GM12878 (cell line): Measurements from ENCODE around the gene MPP7. TPM values are rescaled to one million over a fixed set of nuclear protein-coding genes. Genes with fewer than 3 reads are reported as not detected.
A peak's percentile ranks its signal among the peaks of the same experiment; 100 is the strongest.

ENCODE experiments used
- ATAC-seq: fragments of 200-7000 bp; cut with Tn5 transposase; 3 replicates; pipeline ENCODE4 v1.9.1; 2020; ENCODE audit warnings: mild to moderate bottlenecking, moderate library complexity
- Bru-seq: library from RNA; stranded (reverse); fragments of 400-500 nt; gene quantifications from one replicate; lab custom pipeline; 2021; lab: Mats Ljungman, UMichigan
- BruChase-seq, 2 experiments: library from RNA; stranded (reverse); fragments of 400-500 nt; gene quantifications; one replicate each; lab custom pipeline; 2021; lab: Mats Ljungman, UMichigan
- BruUV-seq: library from RNA; stranded (reverse); fragments of 400-500 nt; replicated peaks from 2 replicates; lab custom pipeline; 2021; lab: Mats Ljungman, UMichigan
- CTCF ChIA-PET: fragments of 300-600 bp; sonication (Branson Sonifier 250); formaldehyde crosslinking; extraction: SDS; loops from one replicate; lab custom pipeline; 2021; ENCODE audit warnings: inconsistent platforms; lab: Yijun Ruan, JAX
- POLR2A ChIA-PET: fragments of 350-600 bp; formaldehyde crosslinking; extraction: SDS; loops from one replicate; lab custom pipeline; 2021; ENCODE audit warnings: inconsistent platforms; lab: Charles Lee
- RAD21 ChIA-PET: fragments of 300-600 bp; sonication (Branson Sonifier 250); formaldehyde crosslinking; loops from one replicate; lab custom pipeline; 2023; ENCODE audit warnings: antibody characterized with exemption; ENCODE audit not compliant: unreplicated experiment; lab: Charles Lee
- SMC1A ChIA-PET: fragments of 300-600 bp; sonication (Branson Sonifier 250); formaldehyde crosslinking; loops from one replicate; lab custom pipeline; 2023; ENCODE audit not compliant: unreplicated experiment, uncharacterized antibody; lab: Charles Lee
- DNase-seq: peaks from one replicate; pipeline ENCODE4 v3.0.0-alpha.2; 2011; ENCODE audit warnings: low read depth, low spot score
- FAIRE-seq: peaks from 3 replicates; lab custom pipeline; 2011; peaks lifted over from hg19 to GRCh38; lab: Jason Lieb, UNC
- H2AFZ ChIP-seq: 2 replicates; pipeline ENCODE4 v1.6.0; 2011; ENCODE audit warnings: low read depth, low read length, control low read depth; ENCODE audit not compliant: control insufficient read depth
- H3K27ac ChIP-seq: 2 replicates; pipeline ENCODE4 v1.5.1; 2011; ENCODE audit warnings: control low read depth; ENCODE audit not compliant: control insufficient read depth, insufficient read depth
- H3K27me3 ChIP-seq, 2 experiments: replicated peaks in 1 of 2; 2 replicates each; pipeline versions ENCODE4 v1.6.0 to v1.6.1; 2011; ENCODE audit warnings: low read length in 1 of 2; ENCODE audit not compliant: control insufficient read depth in 2 of 2, insufficient read depth in 2 of 2
- H3K36me3 ChIP-seq, 2 experiments: 2 replicates each; pipeline ENCODE4 v1.5.1; 2011; ENCODE audit warnings: low read length in 1 of 2; ENCODE audit not compliant: control insufficient read depth in 2 of 2, insufficient read depth in 2 of 2
- H3K4me1 ChIP-seq: 2 replicates; pipeline ENCODE4 v1.6.1; 2011; ENCODE audit warnings: mild to moderate bottlenecking, low read length, moderate library complexity, mixed read lengths; ENCODE audit not compliant: control insufficient read depth, insufficient read depth
- H3K4me2 ChIP-seq: 2 replicates; pipeline ENCODE4 v1.6.0; 2011; ENCODE audit warnings: control low read depth; ENCODE audit not compliant: control insufficient read depth, insufficient read depth
- H3K4me3 ChIP-seq: fragments of 200-600 bp; sonication (generic); 2 replicates; pipeline ENCODE4 v1.5.1; 2016
- H3K79me2 ChIP-seq: 2 replicates; pipeline ENCODE4 v1.6.0; 2011; ENCODE audit warnings: low read length; ENCODE audit not compliant: control insufficient read depth, insufficient read depth
- H3K9ac ChIP-seq: 2 replicates; pipeline ENCODE4 v1.8.0; 2011; ENCODE audit warnings: low read length, control low read depth, mixed read lengths; ENCODE audit not compliant: control insufficient read depth, insufficient read depth
- H3K9me3 ChIP-seq: replicated peaks from 3 replicates; pipeline ENCODE4 v1.5.1; 2011; ENCODE audit warnings: mild to moderate bottlenecking, low read length; ENCODE audit not compliant: control insufficient read depth, insufficient read depth
- H4K20me1 ChIP-seq: 2 replicates; pipeline ENCODE4 v1.6.0; 2011; ENCODE audit not compliant: control insufficient read depth, insufficient read depth
- ATF3 ChIP-seq: IDR thresholded peaks from 2 replicates; pipeline ENCODE4 v1.6.1; 2011; ENCODE audit warnings: low read depth, mild to moderate bottlenecking, low read length, moderate library complexity, borderline replicate concordance; ENCODE audit errors: extremely low read depth
- CBFB ChIP-seq: IDR thresholded peaks from 2 replicates; pipeline ENCODE4 v1.6.1; 2016; ENCODE audit warnings: antibody characterized with exemption, low read depth
- CHD1 ChIP-seq: IDR thresholded peaks from 2 replicates; pipeline ENCODE4 v1.6.1; 2012; ENCODE audit warnings: low read depth, low read length, improper control_type of control experiment
- CREB1 ChIP-seq: IDR thresholded peaks from 2 replicates; pipeline ENCODE4 v1.6.1; 2012; ENCODE audit warnings: low read depth, mild to moderate bottlenecking, inconsistent platforms
- GATAD2B ChIP-seq: fragments of 450-650 bp; conservative IDR thresholded peaks from 2 replicates; pipeline ENCODE4 v1.6.1; 2017; ENCODE audit warnings: low read depth, mild to moderate bottlenecking, moderate library complexity
- HDAC6 ChIP-seq: fragments of 200-600 bp; sonication (generic); IDR thresholded peaks from one replicate; pipeline ENCODE4 v1.8.0; 2017; ENCODE audit warnings: antibody characterized with exemption; ENCODE audit not compliant: unreplicated experiment
- IRF4 ChIP-seq: IDR thresholded peaks from 2 replicates; pipeline ENCODE4 v1.6.1; 2011; ENCODE audit warnings: low read depth, low read length
- KAT2A ChIP-seq: conservative IDR thresholded peaks from 2 replicates; pipeline ENCODE4 v1.6.1; 2011; ENCODE audit warnings: low read depth, low read length; ENCODE audit not compliant: control insufficient read depth
- MEF2A ChIP-seq: IDR thresholded peaks from 2 replicates; pipeline ENCODE4 v1.6.1; 2011; ENCODE audit warnings: low read depth, mild to moderate bottlenecking, low read length, moderate library complexity; ENCODE audit not compliant: insufficient read depth
- NFIC ChIP-seq: IDR thresholded peaks from 2 replicates; pipeline ENCODE4 v1.6.1; 2012; ENCODE audit warnings: low read depth, mild to moderate bottlenecking, inconsistent platforms, low read length, moderate library complexity
- NFYB ChIP-seq: IDR thresholded peaks from 2 replicates; pipeline ENCODE4 v1.6.1; 2011; ENCODE audit warnings: low read depth, mild to moderate bottlenecking, low read length, improper control_type of control experiment, moderate library complexity; ENCODE audit not compliant: insufficient read depth
- RCOR1 ChIP-seq: conservative IDR thresholded peaks from 2 replicates; pipeline ENCODE4 v1.6.1; 2012; ENCODE audit warnings: low read depth, low read length, improper control_type of control experiment
- RELA ChIP-seq: fragments of 450-650 bp; IDR thresholded peaks from 2 replicates; pipeline ENCODE4 v1.8.0; 2014; ENCODE audit warnings: borderline replicate concordance; ENCODE audit not compliant: partially characterized antibody
- SMC3 ChIP-seq: IDR thresholded peaks from 2 replicates; pipeline ENCODE4 v1.6.1; 2011; ENCODE audit warnings: low read length, improper control_type of control experiment, borderline replicate concordance
- SREBF1 ChIP-seq: IDR thresholded peaks from 2 replicates; pipeline ENCODE4 v1.6.1; 2012; ENCODE audit warnings: mild to moderate bottlenecking, low read length
- TAF1 ChIP-seq: IDR thresholded peaks from 2 replicates; pipeline ENCODE4 v1.6.1; 2011; ENCODE audit warnings: mild to moderate bottlenecking, low read depth, low read length, borderline replicate concordance
- TBL1XR1 ChIP-seq: IDR thresholded peaks from 2 replicates; pipeline ENCODE4 v1.6.1; 2012; ENCODE audit warnings: low read depth, low read length, improper control_type of control experiment
- YY1 ChIP-seq: IDR thresholded peaks from 2 replicates; pipeline ENCODE4 v1.6.1; 2011; ENCODE audit warnings: low read depth, mild to moderate bottlenecking, low read length
- ZNF207 ChIP-seq: fragments of 450-650 bp; IDR thresholded peaks from 2 replicates; pipeline ENCODE4 v1.6.1; 2014; ENCODE audit warnings: antibody characterized with exemption, mild to moderate bottlenecking, borderline replicate concordance
- ZZZ3 ChIP-seq: IDR thresholded peaks from 2 replicates; pipeline ENCODE4 v1.6.1; 2011; ENCODE audit warnings: low read depth; ENCODE audit not compliant: control insufficient read depth, insufficient read length
- WGBS: methylation state at CpG from one replicate; pipeline ENCODE4 v1.1.6; 2016; ENCODE audit warnings: low lambda C conversion rate; ENCODE audit not compliant: insufficient replicate concordance, insufficient coverage; ENCODE audit errors: missing lambda C conversion rate; 5-methylcytosine and 5-hydroxymethylcytosine counted together
- in situ Hi-C: fragments of 300-500 bp; cut with MboI; formaldehyde crosslinking; loops from 9 replicates; pipeline ENCODE4 v1.14.3; 2018; ENCODE audit warnings: mixed read lengths
- intact Hi-C: fragments of 100-400 bp; cut with micrococcal nuclease; formaldehyde crosslinking; loops from one replicate; pipeline ENCODE4 v1.14.2; 2022; ENCODE audit not compliant: unreplicated experiment
- long read RNA-seq, 2 experiments: library from polyadenylated mRNA; unstranded; transcript quantifications; one replicate each; pipeline ENCODE4 v2.0.0, GENCODE V29; 2019 to 2020
- polyA minus RNA-seq, 3 experiments: library from RNA; depleted of rRNA, polyadenylated mRNA; stranded (reverse); fragments of >200 nt; gene quantifications; 2 replicates each; pipeline ENCODE4 v1.2.3, GENCODE V29; 2011
- polyA plus RNA-seq, 11 experiments: library from polyadenylated mRNA; depleted of rRNA in 4 of 11; unstranded in 6 of 11; stranded (reverse) in 5 of 11; fragments of >200 nt; fragmentation: Nextera tagmentation in 4 of 11; fragmentation: Illumina TruSeq in 1 of 11; extraction: Ambion mirVana in 4 of 11; extraction: Trizol in 1 of 11; gene quantifications; 1 replicate in 1 of 11; 2 replicates in 10 of 11; pipeline versions ENCODE4 v1.2.1 to v1.2.3, GENCODE V29; 2011 to 2016; ENCODE audit warnings: inconsistent platforms in 2 of 11, missing spikeins in 2 of 11, low read depth in 1 of 11
- total RNA-seq, 4 experiments: library from RNA; depleted of rRNA in 3 of 4; stranded (reverse); fragments of >200 nt in 3 of 4; fragmentation: Illumina TruSeq in 1 of 4; extraction: Trizol in 1 of 4; gene quantifications; 2 replicates each; pipeline versions ENCODE4 v1.2.1 to v1.2.3, GENCODE V29; 2013 to 2021

MPP7 gene
- 1.6 and 2.1 TPM in 2 replicates for total RNA-seq (2013; cell fraction: nucleolus; rRNA removed)
- total RNA-seq (2014; rRNA removed): 0.05 and 0.06 TPM in 2 replicates
- 0.04 and 0.09 TPM in 2 replicates for total RNA-seq (2014; rRNA removed; fragmentation: Illumina TruSeq; extraction: Trizol)
- 0.08 and 0.15 TPM in 2 replicates for total RNA-seq (2021)
- not detected for polyA plus RNA-seq (2011; ENCODE audit: low read depth)
- 0.12 and 0.23 TPM in 2 replicates for polyA plus RNA-seq (2011; rRNA removed)
- 0.04 and 0.18 TPM in 2 replicates for polyA plus RNA-seq (2011; cell fraction: cytosol; rRNA removed)
- polyA plus RNA-seq (2011; cell fraction: nucleus; rRNA removed): 0.06 TPM in 1 of 2 replicates, not detected in the other
- polyA plus RNA-seq (2012): 0.21 TPM in 1 of 2 replicates, not detected in the other
- polyA plus RNA-seq (2014; fragmentation: Illumina TruSeq; extraction: Trizol): 0.04 TPM in 1 of 2 replicates, not detected in the other
- under 1 TPM in 1 of 2 experiments, not detected in 1; 0.04 TPM for polyA plus RNA-seq (2014; fragmentation: Nextera tagmentation; extraction: Ambion mirVana)
- polyA plus RNA-seq (2014; rRNA removed): 0.01 and 0.08 TPM in 2 replicates
- polyA plus RNA-seq (2016; fragmentation: Nextera tagmentation; extraction: Ambion mirVana): under 1 TPM in 1 of 2 experiments, not detected in 1; 0.14 TPM
- 0.46 and 0.66 TPM in 2 replicates for polyA minus RNA-seq (2011; rRNA and poly(A)+ RNA removed)
- not detected in 2 replicates for polyA minus RNA-seq (2011; cell fraction: cytosol; rRNA and poly(A)+ RNA removed)
- polyA minus RNA-seq (2011; cell fraction: nucleus; rRNA and poly(A)+ RNA removed): 0.36 TPM in 1 of 2 replicates, not detected in the other
- Bru-seq, nascent RNA: percentile 26 among the genes with signal in this experiment
- percentile 23 among the genes with signal in this experiment for BruChase-seq, experiment 1, labeled RNA remaining after a 6-hour chase
- BruChase-seq, experiment 2, labeled RNA remaining after a 2-hour chase: percentile 25 among the genes with signal in this experiment
- long read RNA-seq, experiment 1: 0 reads
- long read RNA-seq, experiment 2, partial matches to known transcripts: 0 of 1 reads
- long read RNA-seq, experiment 2, other reads (novel, unspliced or antisense): 1 of 1 reads

DNA sequence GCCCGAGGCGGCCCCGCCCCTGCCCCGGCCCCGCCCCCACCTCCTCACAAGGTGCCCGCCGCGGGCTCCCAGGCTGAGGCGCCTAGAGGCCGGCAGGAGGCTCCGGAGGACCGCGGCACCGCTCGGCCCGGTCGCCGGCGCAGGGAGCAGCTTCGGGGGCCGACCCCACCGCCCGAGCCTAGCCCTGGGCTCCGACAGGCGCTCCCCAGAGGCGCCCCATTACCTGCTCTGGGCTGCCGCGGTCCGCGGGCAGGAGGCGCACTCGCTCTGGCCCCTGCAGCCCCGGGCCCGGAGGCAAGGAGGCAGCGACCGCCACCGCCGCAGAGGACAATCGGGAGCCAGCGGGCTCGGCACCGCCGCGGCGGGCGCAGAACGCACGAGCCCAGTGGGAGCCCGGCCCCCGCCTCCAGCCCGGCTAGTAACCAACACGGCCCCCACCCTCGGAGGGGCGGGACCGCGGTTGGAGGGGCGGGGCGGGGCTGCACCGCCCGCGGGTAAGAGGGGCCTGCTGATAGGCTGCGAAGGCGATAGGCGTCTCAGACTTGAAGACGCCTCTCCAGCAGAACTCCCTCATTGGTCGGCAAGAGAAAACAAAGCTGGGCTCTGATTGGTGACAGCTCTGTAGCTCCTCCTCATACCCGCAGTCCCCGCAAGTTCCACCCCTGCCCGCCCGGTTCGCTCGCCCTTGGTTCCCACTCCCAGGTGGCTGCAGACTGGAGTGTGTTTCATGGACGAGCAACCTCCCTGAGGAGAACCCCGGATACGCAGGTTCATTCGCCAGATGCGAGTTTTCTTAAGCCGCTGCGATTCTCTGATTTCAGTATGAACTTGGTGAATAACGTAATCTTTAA is at the start of gene MPP7:
Gene MPP7 (minus strand): TSS at position 427 of the 851 bp plus-strand sequence. CDS start 64,460 bp downstream, outside the sequence.
- H3K79me2 ChIP-seq: no peaks in the 10 kb centered on the region
- CTCF ChIA-PET: interaction anchor here (0.6 to 8.0 kb wide), 13 partner anchors 9 to 90 kb away, joined by 3 to 70 read pairs (median 4); no protein-coding TSS in a partner anchor
- FAIRE-seq: peak; percentile 99
- RAD21 ChIA-PET: interaction anchor here (0.9 to 3.6 kb wide), 7 partner anchors 9 to 84 kb away, joined by 3 to 45 read pairs (median 5); no protein-coding TSS in a partner anchor
- WGBS: under 1% methylated on average over 46 of the region's 80 CpGs
- peak within 1 kb of the TSS; percentile 93 for H2AFZ ChIP-seq
- peak within 1 kb of the TSS; percentile 72; the same call in 1 of the 2 replicates for H3K4me3 ChIP-seq
- no peaks in the 10 kb centered on the region for H4K20me1 ChIP-seq
- H3K27ac ChIP-seq: no peak within 1 kb of the TSS
- peak; percentile 100 for ATAC-seq
- peak within 1 kb of the TSS; percentile 8; the same call in 1 of the 2 replicates for H3K9ac ChIP-seq
- H3K27me3 ChIP-seq: peaks cover 0 to 5% of the 10 kb centered on the region in 2 experiments; a peak in 1 of 4 replicates
- H3K4me1 ChIP-seq: no peaks in the 10 kb centered on the region
- no peaks in the 10 kb centered on the region for H3K9me3 ChIP-seq
- no TSS peak for BruUV-seq
- peak; percentile 78 for DNase-seq
- peak within 1 kb of the TSS; percentile 92 for H3K4me2 ChIP-seq
- intact Hi-C loops: loop anchor here (1.0 to 5.0 kb wide), 3 partner anchors 32 to 79 kb away; no protein-coding TSS in a partner anchor
- H3K36me3 ChIP-seq: no peaks in the 10 kb centered on the region
- SMC1A ChIA-PET: interaction anchor here (0.6 to 1.7 kb wide), 12 partner anchors 9 to 747 kb away, joined by 3 to 11 read pairs (median 3); no protein-coding TSS in a partner anchor
- POLR2A ChIA-PET: no interaction called here
- in situ Hi-C loops: no loop called here
- TF ChIP-seq KAT2A: no peak
- TF ChIP-seq GATAD2B: no peak; the same call in 1 of the 2 replicates
- TF ChIP-seq YY1: 0 out of 2 replicates have a peak, but pooled peaks have one; percentile 21
- TF ChIP-seq NFIC: no peak
- no peak for TF ChIP-seq CHD1
- no peak for TF ChIP-seq ATF3
- peak; percentile 65; the same call in 1 of the 2 replicates for TF ChIP-seq CREB1
- TF ChIP-seq RCOR1: no peak
- TF ChIP-seq IRF4: no peak
- TF ChIP-seq CBFB: no peak
- no peak for TF ChIP-seq SREBF1
- no peak for TF ChIP-seq HDAC6
- TF ChIP-seq MEF2A: no peak
- no peak for TF ChIP-seq ZNF207
- no peak for TF ChIP-seq ZZZ3
- peak; percentile 26; the same call in 1 of the 2 replicates for TF ChIP-seq SMC3
- no peak for TF ChIP-seq TBL1XR1
- TF ChIP-seq TAF1: no peak
- TF ChIP-seq RELA: no peak
- TF ChIP-seq NFYB: peak; percentile 100
